Measurements from ENCODE around the gene MDN1. TPM values are rescaled to one million over a fixed set of nuclear protein-coding genes. Genes with fewer than 3 reads are reported as not detected.

The MDN1 gene
- total and polyA plus RNA-seq, 2 of the 4 experiments (the other 2 are of a cell fraction) = 7.7 to 26.7 TPM

DNA sequence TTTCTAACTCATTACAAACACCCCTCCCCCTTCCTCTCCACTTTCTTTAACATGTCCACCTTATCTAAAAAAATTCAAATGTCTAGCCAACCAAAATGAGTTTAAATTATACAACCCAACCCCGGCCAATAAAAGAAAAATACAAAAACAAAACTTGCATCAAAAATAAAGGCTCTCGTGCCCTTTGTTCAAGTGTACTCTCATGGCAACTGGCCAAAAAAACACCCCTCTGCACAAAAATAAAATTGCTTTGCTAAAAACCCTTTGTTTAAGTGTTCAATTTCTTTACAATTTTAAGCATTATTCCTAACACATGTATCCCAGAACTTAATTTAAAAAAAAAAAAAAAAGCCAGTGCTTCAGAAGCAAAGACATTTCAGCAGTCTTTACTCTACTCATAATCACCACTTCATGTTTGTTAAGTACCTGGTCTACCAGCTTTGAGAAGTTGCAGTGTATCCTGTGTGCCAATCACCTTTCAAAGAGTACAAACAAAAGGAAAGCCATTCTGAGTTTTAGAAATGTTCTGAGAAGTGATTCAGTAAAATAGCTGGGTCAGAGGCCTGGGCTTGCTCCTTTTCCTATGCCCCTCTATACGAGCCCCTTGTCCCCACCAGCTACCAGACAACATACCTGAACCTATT is 87.5 kb downstream of the MDN1 start:
- no TSS peak for BruUV-seq (replicated peaks)
- 83% methylated on average over 3 of the region's 3 CpGs; no CpG with 5 or more reads in 1 of the 2 experiments for WGBS, 2 experiments (ENCODE audit: extremely low coverage in 2 of 2, insufficient read length in 1 of 2)
- Histone ChIP-seq H3K27me3 (ENCODE audit: control insufficient read depth, insufficient read depth, low read length) (no peaks in the 10 kb centered on the region), H4K91ac (ENCODE audit: insufficient read depth, low read depth, low read length) (no peak overlapping the region), H3K14ac (replicated peaks; ENCODE audit: low read depth, low read length) (no peak overlapping the region), H3K9me3 (ENCODE audit: control insufficient read depth, insufficient read depth, low read length) (no peaks in the 10 kb centered on the region), H2BK20ac (ENCODE audit: low read depth, low read length) (no peak overlapping the region), H3K4me1 (ENCODE audit: control insufficient read depth, insufficient read depth, low read length) (no peaks in the 10 kb centered on the region), H2AFZ (replicated peaks; ENCODE audit: low read length, poor library complexity) (no peak overlapping the region), H3K4ac (ENCODE audit: low read depth, low read length) (no peak overlapping the region), H3K9me1 (ENCODE audit: insufficient read depth, low read length) (no peaks in the 10 kb centered on the region; the same call in 1 of the 2 replicates), H3K18ac (ENCODE audit: low read depth, low read length) (no peak overlapping the region), H4K5ac (ENCODE audit: low read depth, low read length) (no peak overlapping the region), H3K23ac (ENCODE audit: low read depth, low read length) (no peak overlapping the region), H2BK5ac (ENCODE audit: low read depth, low read length, poor library complexity, severe bottlenecking) (no peak overlapping the region), H2BK120ac (ENCODE audit: low read depth, low read length) (no peak overlapping the region), H2AK5ac (ENCODE audit: low read depth, low read length) (no peak overlapping the region), H3K27ac (ENCODE audit: insufficient read depth, low read length) (no peak overlapping the region), H3K9ac (ENCODE audit: low read depth, low read length) (no peak overlapping the region), H3K4me2 (ENCODE audit: low read depth, low read length) (no peak overlapping the region), H3K4me3 (ENCODE audit: insufficient read depth, low read depth, low read length) (no peak overlapping the region), H2AK9ac (replicated peaks; ENCODE audit: low read depth, low read length, poor library complexity) (no peak overlapping the region), H3K56ac (ENCODE audit: extremely low read depth, insufficient read depth, low read length) (no peak overlapping the region), H3K79me1 (ENCODE audit: low read depth in 1 of 2, low read length in 2 of 2) (no peaks in the 10 kb centered on the region), H3K36me3 (ENCODE audit: control insufficient read depth, insufficient read depth, low read length) (peaks cover 27% of the 10 kb centered on the region), H4K20me1 (ENCODE audit: insufficient read depth, low read length) (no peaks in the 10 kb centered on the region), H4K8ac (ENCODE audit: low read depth in 2 of 2, low read length in 2 of 2) (no peak overlapping the region), H2BK15ac (ENCODE audit: low read depth, low read length) (no peak overlapping the region)
- DNase-seq (no peak), ATAC-seq (ENCODE audit: low read depth) (no peak)
- in situ Hi-C loops (cut with MboI; ENCODE audit: low sequenced_read_pairs) = no loop called here
- no peak for TF ChIP-seq BHLHE40 (IDR thresholded peaks at IDR 0.05; ENCODE audit: low read depth, low read length)
- no peak for TF ChIP-seq RAD21 (IDR thresholded peaks at IDR 0.05; ENCODE audit: low read length)
- TF ChIP-seq, protein P1, sequence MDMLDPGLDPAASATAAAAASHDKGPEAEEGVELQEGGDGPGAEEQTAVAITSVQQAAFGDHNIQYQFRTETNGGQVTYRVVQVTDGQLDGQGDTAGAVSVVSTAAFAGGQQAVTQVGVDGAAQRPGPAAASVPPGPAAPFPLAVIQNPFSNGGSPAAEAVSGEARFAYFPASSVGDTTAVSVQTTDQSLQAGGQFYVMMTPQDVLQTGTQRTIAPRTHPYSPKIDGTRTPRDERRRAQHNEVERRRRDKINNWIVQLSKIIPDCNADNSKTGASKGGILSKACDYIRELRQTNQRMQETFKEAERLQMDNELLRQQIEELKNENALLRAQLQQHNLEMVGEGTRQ (IDR thresholded peaks at IDR 0.05; ENCODE audit: low read depth, low read length) = no peak
- TF ChIP-seq, protein P2, sequence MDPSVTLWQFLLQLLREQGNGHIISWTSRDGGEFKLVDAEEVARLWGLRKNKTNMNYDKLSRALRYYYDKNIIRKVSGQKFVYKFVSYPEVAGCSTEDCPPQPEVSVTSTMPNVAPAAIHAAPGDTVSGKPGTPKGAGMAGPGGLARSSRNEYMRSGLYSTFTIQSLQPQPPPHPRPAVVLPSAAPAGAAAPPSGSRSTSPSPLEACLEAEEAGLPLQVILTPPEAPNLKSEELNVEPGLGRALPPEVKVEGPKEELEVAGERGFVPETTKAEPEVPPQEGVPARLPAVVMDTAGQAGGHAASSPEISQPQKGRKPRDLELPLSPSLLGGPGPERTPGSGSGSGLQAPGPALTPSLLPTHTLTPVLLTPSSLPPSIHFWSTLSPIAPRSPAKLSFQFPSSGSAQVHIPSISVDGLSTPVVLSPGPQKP (IDR thresholded peaks at IDR 0.05; ENCODE audit: borderline replicate concordance, low read depth, low read length) = no peak
- no peak for TF ChIP-seq CTCF (conservative IDR thresholded peaks at IDR 0.05; ENCODE audit: low read depth, low read length)
- TF ChIP-seq FOS (IDR thresholded peaks at IDR 0.05; ENCODE audit: low read depth, low read length) = no peak
- TF ChIP-seq POLR2A (IDR thresholded peaks at IDR 0.05; ENCODE audit: low read depth, low read length) = no peak
- no peak for TF ChIP-seq MAFK (IDR thresholded peaks at IDR 0.05; ENCODE audit: low read depth, low read length)
- TF ChIP-seq RFX5 (IDR thresholded peaks at IDR 0.05; ENCODE audit: low read depth, low read length) = no peak
- no peak for TF ChIP-seq CEBPB (IDR thresholded peaks at IDR 0.05; ENCODE audit: low read depth, low read length)
- no peak for TF ChIP-seq MXI1 (IDR thresholded peaks at IDR 0.05; ENCODE audit: borderline replicate concordance, low read depth, low read length)
- no peak for TF ChIP-seq NFE2L2 (IDR thresholded peaks at IDR 0.05; ENCODE audit: low read depth, low read length)
- POLR2A ChIA-PET (ENCODE audit: unreplicated experiment) = no interaction called here
- CTCF ChIA-PET = no interaction called here
- dilution Hi-C loops (cut with HindIII; ENCODE audit: low sequenced_read_pairs, unreplicated experiment) = no loop called here
- intact Hi-C loops (cut with micrococcal nuclease) = no loop called here
